Keratinocyte (primary cell): Measurements from ENCODE around the gene AP4B1.

Source experiments
- CTCF ChIP-seq, 3 experiments: IDR thresholded peaks in 1 of 3; conservative IDR thresholded peaks in 1 of 3; optimal IDR thresholded peaks in 1 of 3; 2 replicates in 2 of 3; 3 replicates in 1 of 3; pipeline versions ENCODE3 to v1.5.1; 2011; ENCODE audit warnings: low read length in 3 of 3, mild to moderate bottlenecking in 3 of 3, moderate library complexity in 2 of 3, control low read depth in 1 of 3, inconsistent platforms in 1 of 3; ENCODE audit not compliant: insufficient read depth in 2 of 3; ENCODE audit errors: extremely low read depth in 1 of 3
- EZH2 ChIP-seq: IDR thresholded peaks from one replicate; pipeline ENCODE4 v1.6.1; 2012; ENCODE audit warnings: inconsistent platforms, mild to moderate bottlenecking, low read length, moderate library complexity

GRCh38 chr1:113849072-113849471 lies 55.5 kb downstream of the AP4B1 start:
- TF ChIP-seq CTCF (optimal IDR thresholded peaks at IDR 0.05 in 1 of 3, IDR thresholded peaks at IDR 0.05 in 1 of 3, conservative IDR thresholded peaks at IDR 0.05 in 1 of 3; ENCODE audit: extremely low read depth in 1 of 3, insufficient read depth in 2 of 3, low read length in 3 of 3) (no peak), EZH2 (no peak)
